Neural cell (in vitro differentiated cells): Measurements from ENCODE around the gene ACADM. TPM values are rescaled to one million over a fixed set of nuclear protein-coding genes. Genes with fewer than 3 reads are reported as not detected.

ENCODE experiments used
- H2AFZ ChIP-seq: fragments of 200-600, 300-800 bp; sonication (generic), shearing (Covaris generic); 2 replicates; pipeline ENCODE4 v1.6.0; 2014; ENCODE audit warnings: low read depth, mild to moderate bottlenecking, antibody characterized with exemption, low read length, moderate library complexity
- H3F3A ChIP-seq: fragments of 200-600 bp; shearing (Covaris generic); 2 replicates; pipeline ENCODE4 v1.6.1; 2016; ENCODE audit warnings: mild to moderate bottlenecking, moderate library complexity, mixed read lengths, antibody characterized with exemption, low read length; ENCODE audit not compliant: insufficient read depth, poor library complexity, severe bottlenecking
- H3K27ac ChIP-seq: fragments of 200-600, 300-800 bp; sonication (generic), shearing (Covaris generic); 2 replicates; pipeline ENCODE4 v1.5.1; 2014; ENCODE audit warnings: mild to moderate bottlenecking, low read length, moderate library complexity
- H3K27me3 ChIP-seq: fragments of 300-800, 200-600 bp; sonication (generic), shearing (Covaris generic); 2 replicates; pipeline ENCODE4 v1.6.0; 2014; ENCODE audit warnings: mild to moderate bottlenecking, low read depth, low read length, moderate library complexity; ENCODE audit not compliant: insufficient read depth
- H3K36me3 ChIP-seq: fragments of 300-800, 200-600 bp; sonication (generic), shearing (Covaris generic); 2 replicates; pipeline ENCODE4 v1.5.1; 2014; ENCODE audit warnings: mild to moderate bottlenecking, antibody characterized with exemption, low read length, moderate library complexity; ENCODE audit not compliant: insufficient read depth
- H3K4me2 ChIP-seq: fragments of 300-800, 200-600 bp; sonication (generic), shearing (Covaris generic); 2 replicates; pipeline ENCODE4 v1.6.0; 2014; ENCODE audit warnings: mild to moderate bottlenecking, low read length
- H3K4me3 ChIP-seq: fragments of 300-800, 200-600 bp; sonication (generic), shearing (Covaris generic); 2 replicates; pipeline ENCODE4 v1.5.1; 2014; ENCODE audit warnings: mild to moderate bottlenecking, low read length, moderate library complexity
- H3K79me2 ChIP-seq: fragments of 200-600 bp; shearing (Covaris generic); replicated peaks from 2 replicates; pipeline ENCODE4 v1.6.0; 2014; ENCODE audit warnings: mild to moderate bottlenecking, low read length, moderate library complexity; ENCODE audit not compliant: insufficient read depth
- H3K9ac ChIP-seq: fragments of 300-800, 200-600 bp; sonication (generic), shearing (Covaris generic); 2 replicates; pipeline ENCODE4 v1.6.1; 2016; ENCODE audit warnings: mild to moderate bottlenecking, low read length, mixed read lengths
- H3K9me2 ChIP-seq: fragments of 200-600 bp; shearing (Covaris generic); 2 replicates; pipeline ENCODE4 v1.6.1; 2016; ENCODE audit warnings: mild to moderate bottlenecking, low read length, mixed read lengths; ENCODE audit not compliant: insufficient read depth
- H3K9me3 ChIP-seq: fragments of 200-600, 300-800 bp; sonication (generic), shearing (Covaris generic); 2 replicates; pipeline ENCODE4 v1.6.1; 2016; ENCODE audit warnings: mild to moderate bottlenecking, mixed run types, low read length, moderate library complexity, mixed read lengths
- H4K20me1 ChIP-seq: fragments of 200-600 bp; shearing (Covaris generic); 2 replicates; pipeline ENCODE4 v1.6.1; 2016; ENCODE audit warnings: mild to moderate bottlenecking, mixed run types; ENCODE audit not compliant: insufficient read depth
- EP300 ChIP-seq: fragments of 450-650 bp; conservative IDR thresholded peaks from 2 replicates; pipeline ENCODE4 v1.6.1; 2014; ENCODE audit warnings: antibody characterized with exemption, mild to moderate bottlenecking, moderate library complexity; ENCODE audit not compliant: poor library complexity, severe bottlenecking
- EZH2 ChIP-seq: fragments of 200-600, 300-800 bp; shearing (Covaris generic), sonication (generic); IDR thresholded peaks from 2 replicates; pipeline ENCODE4 v1.6.1; 2014; ENCODE audit warnings: antibody characterized with exemption, low read length, borderline replicate concordance, mild to moderate bottlenecking; ENCODE audit not compliant: insufficient read depth, poor library complexity, severe bottlenecking
- MXI1 ChIP-seq: fragments of 450-650 bp; conservative IDR thresholded peaks from 2 replicates; pipeline ENCODE4 v1.6.1; 2014; ENCODE audit warnings: antibody characterized with exemption, mild to moderate bottlenecking; ENCODE audit not compliant: poor library complexity, severe bottlenecking
- POLR2AphosphoS5 ChIP-seq: IDR thresholded peaks from 2 replicates; pipeline ENCODE4 v1.6.1; 2012
- RAD21 ChIP-seq: fragments of 450-650 bp; conservative IDR thresholded peaks from 2 replicates; pipeline ENCODE4 v1.6.1; 2014; ENCODE audit warnings: antibody characterized with exemption, mild to moderate bottlenecking, moderate library complexity
- SMC3 ChIP-seq: fragments of 450-650 bp; conservative IDR thresholded peaks from 2 replicates; pipeline ENCODE4 v1.6.1; 2014; ENCODE audit warnings: antibody characterized with exemption, mild to moderate bottlenecking, moderate library complexity; ENCODE audit not compliant: poor library complexity
- TAF1 ChIP-seq: IDR thresholded peaks from 2 replicates; pipeline ENCODE4 v1.6.1; 2012; ENCODE audit warnings: low read depth
- polyA plus RNA-seq: library from polyadenylated mRNA; depleted of rRNA; stranded (reverse); fragments of >200 nt; gene quantifications from 2 replicates; pipeline ENCODE4 v1.2.3, GENCODE V29; 2014
- TF ChIP-seq, protein P1 (sequence below): IDR thresholded peaks from 2 replicates; pipeline ENCODE4 v1.6.1; 2012; ENCODE audit warnings: borderline replicate concordance
- TF ChIP-seq, protein P2 (sequence below): fragments of 450-650 bp; IDR thresholded peaks from 2 replicates; pipeline ENCODE4 v1.5.1; 2014; ENCODE audit warnings: antibody characterized with exemption, mild to moderate bottlenecking, moderate library complexity; ENCODE audit not compliant: poor library complexity, severe bottlenecking

Gene ACADM
- polyA plus RNA-seq, 1 donor from 2014 or later = 230 TPM

- no peak overlapping the region for H3K4me2 ChIP-seq
- no peaks in the 10 kb centered on the region for H3K27me3 ChIP-seq
- H3F3A ChIP-seq = no peaks in the 10 kb centered on the region
- H3K27ac ChIP-seq = no peak overlapping the region
- no peaks in the 10 kb centered on the region for H4K20me1 ChIP-seq
- no peaks in the 10 kb centered on the region for H3K79me2 ChIP-seq
- H3K9me2 ChIP-seq = no peaks in the 10 kb centered on the region
- H3K9ac ChIP-seq = no peak overlapping the region
- TF ChIP-seq POLR2AphosphoS5 (no peak), EZH2 (no peak), SMC3 (no peak), RAD21 (no peak), EP300 (no peak), MXI1 (no peak), TAF1 (no peak)
- TF ChIP-seq, protein P1, sequence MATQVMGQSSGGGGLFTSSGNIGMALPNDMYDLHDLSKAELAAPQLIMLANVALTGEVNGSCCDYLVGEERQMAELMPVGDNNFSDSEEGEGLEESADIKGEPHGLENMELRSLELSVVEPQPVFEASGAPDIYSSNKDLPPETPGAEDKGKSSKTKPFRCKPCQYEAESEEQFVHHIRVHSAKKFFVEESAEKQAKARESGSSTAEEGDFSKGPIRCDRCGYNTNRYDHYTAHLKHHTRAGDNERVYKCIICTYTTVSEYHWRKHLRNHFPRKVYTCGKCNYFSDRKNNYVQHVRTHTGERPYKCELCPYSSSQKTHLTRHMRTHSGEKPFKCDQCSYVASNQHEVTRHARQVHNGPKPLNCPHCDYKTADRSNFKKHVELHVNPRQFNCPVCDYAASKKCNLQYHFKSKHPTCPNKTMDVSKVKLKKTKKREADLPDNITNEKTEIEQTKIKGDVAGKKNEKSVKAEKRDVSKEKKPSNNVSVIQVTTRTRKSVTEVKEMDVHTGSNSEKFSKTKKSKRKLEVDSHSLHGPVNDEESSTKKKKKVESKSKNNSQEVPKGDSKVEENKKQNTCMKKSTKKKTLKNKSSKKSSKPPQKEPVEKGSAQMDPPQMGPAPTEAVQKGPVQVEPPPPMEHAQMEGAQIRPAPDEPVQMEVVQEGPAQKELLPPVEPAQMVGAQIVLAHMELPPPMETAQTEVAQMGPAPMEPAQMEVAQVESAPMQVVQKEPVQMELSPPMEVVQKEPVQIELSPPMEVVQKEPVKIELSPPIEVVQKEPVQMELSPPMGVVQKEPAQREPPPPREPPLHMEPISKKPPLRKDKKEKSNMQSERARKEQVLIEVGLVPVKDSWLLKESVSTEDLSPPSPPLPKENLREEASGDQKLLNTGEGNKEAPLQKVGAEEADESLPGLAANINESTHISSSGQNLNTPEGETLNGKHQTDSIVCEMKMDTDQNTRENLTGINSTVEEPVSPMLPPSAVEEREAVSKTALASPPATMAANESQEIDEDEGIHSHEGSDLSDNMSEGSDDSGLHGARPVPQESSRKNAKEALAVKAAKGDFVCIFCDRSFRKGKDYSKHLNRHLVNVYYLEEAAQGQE = no peak
- TF ChIP-seq, protein P2, sequence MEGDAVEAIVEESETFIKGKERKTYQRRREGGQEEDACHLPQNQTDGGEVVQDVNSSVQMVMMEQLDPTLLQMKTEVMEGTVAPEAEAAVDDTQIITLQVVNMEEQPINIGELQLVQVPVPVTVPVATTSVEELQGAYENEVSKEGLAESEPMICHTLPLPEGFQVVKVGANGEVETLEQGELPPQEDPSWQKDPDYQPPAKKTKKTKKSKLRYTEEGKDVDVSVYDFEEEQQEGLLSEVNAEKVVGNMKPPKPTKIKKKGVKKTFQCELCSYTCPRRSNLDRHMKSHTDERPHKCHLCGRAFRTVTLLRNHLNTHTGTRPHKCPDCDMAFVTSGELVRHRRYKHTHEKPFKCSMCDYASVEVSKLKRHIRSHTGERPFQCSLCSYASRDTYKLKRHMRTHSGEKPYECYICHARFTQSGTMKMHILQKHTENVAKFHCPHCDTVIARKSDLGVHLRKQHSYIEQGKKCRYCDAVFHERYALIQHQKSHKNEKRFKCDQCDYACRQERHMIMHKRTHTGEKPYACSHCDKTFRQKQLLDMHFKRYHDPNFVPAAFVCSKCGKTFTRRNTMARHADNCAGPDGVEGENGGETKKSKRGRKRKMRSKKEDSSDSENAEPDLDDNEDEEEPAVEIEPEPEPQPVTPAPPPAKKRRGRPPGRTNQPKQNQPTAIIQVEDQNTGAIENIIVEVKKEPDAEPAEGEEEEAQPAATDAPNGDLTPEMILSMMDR = no peak
- no peak overlapping the region for H2AFZ ChIP-seq
- H3K4me3 ChIP-seq = no peak overlapping the region
- no peaks in the 10 kb centered on the region for H3K9me3 ChIP-seq
- no peaks in the 10 kb centered on the region for H3K36me3 ChIP-seq
Observed at GRCh38 chr1:75811211-75811981, 86.9 kb downstream of the ACADM start.

DNA sequence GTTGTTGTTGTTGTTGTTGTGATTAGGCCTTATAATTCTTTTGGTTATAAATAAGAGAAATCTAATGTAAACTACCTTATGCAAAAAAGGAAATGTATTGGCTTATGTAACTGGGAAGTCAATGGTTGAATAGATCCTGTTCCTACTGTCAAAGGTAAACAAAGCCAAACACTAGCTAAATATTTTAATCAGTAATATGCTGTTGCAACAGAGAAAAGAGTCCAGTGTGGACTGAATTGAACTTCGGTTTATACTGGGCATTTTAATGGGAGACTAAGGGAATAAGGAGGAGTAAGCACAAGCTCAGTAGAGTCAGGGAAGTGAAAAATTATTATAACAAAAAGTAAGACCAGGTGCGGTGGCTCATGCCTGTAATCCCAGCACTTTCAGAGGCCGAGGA lies 87.6 kb downstream of the ACADM start:
- no peak for TF ChIP-seq EP300
- TF ChIP-seq, protein P1 = no peak
- no peak for TF ChIP-seq POLR2AphosphoS5
- no peak for TF ChIP-seq TAF1
- TF ChIP-seq RAD21 = no peak
- no peak for TF ChIP-seq SMC3
- TF ChIP-seq MXI1 = no peak
- TF ChIP-seq, protein P2 = no peak
- no peak for TF ChIP-seq EZH2
- Histone ChIP-seq H3K9ac (no peak overlapping the region), H3K9me2 (no peaks in the 10 kb centered on the region), H4K20me1 (no peaks in the 10 kb centered on the region), H3K36me3 (no peaks in the 10 kb centered on the region), H2AFZ (no peak overlapping the region), H3K9me3 (no peaks in the 10 kb centered on the region), H3K79me2 (no peaks in the 10 kb centered on the region), H3K27ac (no peak overlapping the region), H3F3A (no peaks in the 10 kb centered on the region), H3K4me2 (no peak overlapping the region), H3K4me3 (no peak overlapping the region), H3K27me3 (no peaks in the 10 kb centered on the region)
